ENCODE measurements around the gene PRRC2B. TPM values are rescaled to one million over a fixed set of nuclear protein-coding genes. Genes with fewer than 3 reads are reported as not detected.
A peak's percentile ranks its signal among the peaks of the same experiment; 100 is the strongest.
"Not testable (repeated sequence)": the region's sequence is repeated elsewhere in the genome, so short reads cannot be mapped to it uniquely, and the experiment has no call there.

PRRC2B gene
- total RNA-seq, 6 experiments from 2014 or later, result 53.7 to 82.6 (median 57.3) TPM

- Histone ChIP-seq H3K36me3 (peaks cover 0 to 86% (median 44%) of the 10 kb centered on the region in 4 donors), H3K4me3 (no peak overlapping the region), H3K9me3 (no peaks in the 10 kb centered on the region), H3K27me3 (no peaks in the 10 kb centered on the region), H3K4me1 (peaks cover 0 to 3% (median 0%) of the 10 kb centered on the region in 4 donors), H3K27ac (no peak overlapping the region)
- DNase-seq, result peak in 1 of 3 donors; percentile 3
- intact Hi-C loops (cut with DNase I), result no loop called here
- TF ChIP-seq CTCF (IDR thresholded peaks at IDR 0.05), result no peak
- no peak for TF ChIP-seq POLR2A (IDR thresholded peaks at IDR 0.05)
- 90% methylated on average over 3 of the region's 4 CpGs for WGBS (ENCODE audit: insufficient coverage, low coverage, low lambda C conversion rate, missing lambda C conversion rate)
- ATAC-seq, result no peak
Observed at GRCh38 chr9:131468031-131468430, 74.1 kb downstream of the PRRC2B start.

- Histone ChIP-seq H3K27ac (no peak overlapping the region), H3K4me3 (no peak overlapping the region), H3K36me3 (peaks cover 1 to 92% (median 52%) of the 10 kb centered on the region in 4 donors), H3K4me1 (peaks cover 0 to 7% (median 0%) of the 10 kb centered on the region in 4 donors), H3K27me3 (no peaks in the 10 kb centered on the region), H3K9me3 (no peaks in the 10 kb centered on the region)
- DNase-seq (peak in 2 of 3 donors; percentile 42 to 50), ATAC-seq (peak in 1 of 4 donors; percentile 55)
- intact Hi-C loops (cut with DNase I), result no loop called here
- 50% methylated on average over 1 of the region's 6 CpGs for WGBS (ENCODE audit: insufficient coverage, low coverage, low lambda C conversion rate, missing lambda C conversion rate)
- TF ChIP-seq CTCF (IDR thresholded peaks at IDR 0.05), result no peak
- no peak for TF ChIP-seq POLR2A (IDR thresholded peaks at IDR 0.05)
Observed at GRCh38 chr9:131469356-131469755, 75.5 kb downstream of the PRRC2B start.

GRCh38 chr9:131469951-131470350, 76.1 kb downstream of the PRRC2B start:
- intact Hi-C loops (cut with DNase I), result loop anchor here in 1 of 2 donors (10.0 kb wide), 1 partner anchor 115 kb away; no protein-coding TSS in a partner anchor
- H3K27me3 ChIP-seq, result no peaks in the 10 kb centered on the region
- 90% methylated on average over 12 of the region's 16 CpGs for WGBS (ENCODE audit: insufficient coverage, low coverage, low lambda C conversion rate, missing lambda C conversion rate)

GRCh38 chr9:131470581-131470991, 76.7 kb downstream of the PRRC2B start:
- ATAC-seq (no peak), DNase-seq (peak in 2 of 3 donors; percentile 33 to 42)
- intact Hi-C loops (cut with DNase I), result loop anchor here in 1 of 2 donors (10.0 kb wide), 1 partner anchor 116 kb away; no protein-coding TSS in a partner anchor
- WGBS (ENCODE audit: insufficient coverage, low coverage, low lambda C conversion rate, missing lambda C conversion rate), result 83% methylated on average over 1 of the region's 12 CpGs
- Histone ChIP-seq H3K27me3 (no peaks in the 10 kb centered on the region), H3K9me3 (no peaks in the 10 kb centered on the region), H3K4me1 (peaks cover 0 to 7% (median 0%) of the 10 kb centered on the region in 4 donors), H3K4me3 (no peak overlapping the region), H3K27ac (no peak overlapping the region), H3K36me3 (peaks cover 5 to 93% (median 55%) of the 10 kb centered on the region in 4 donors)
- TF ChIP-seq POLR2A (IDR thresholded peaks at IDR 0.05), result no peak
- no peak for TF ChIP-seq CTCF (IDR thresholded peaks at IDR 0.05)

More at GRCh38 chr9:131469951-131470350, 76.1 kb downstream of the PRRC2B start:
- no peaks in the 10 kb centered on the region for H3K9me3 ChIP-seq
- no peak overlapping the region for H3K4me3 ChIP-seq
- DNase-seq, result peak in 2 of 3 donors; percentile 17 to 33
- no peak overlapping the region for H3K27ac ChIP-seq
- H3K4me1 ChIP-seq, result peaks cover 0 to 7% (median 0%) of the 10 kb centered on the region in 4 donors
- ATAC-seq, result no peak
- TF ChIP-seq POLR2A (IDR thresholded peaks at IDR 0.05) (no peak), CTCF (IDR thresholded peaks at IDR 0.05) (no peak)
- peaks cover 5 to 93% (median 54%) of the 10 kb centered on the region in 4 donors for H3K36me3 ChIP-seq

- not testable (repeated sequence) for H3K27ac ChIP-seq, H3K4me3 ChIP-seq, DNase-seq, H3K4me1 ChIP-seq, ATAC-seq, H3K27me3 ChIP-seq, H3K9me3 ChIP-seq
- 100% methylated on average over 5 of the region's 5 CpGs for WGBS (ENCODE audit: insufficient coverage, low coverage, low lambda C conversion rate, missing lambda C conversion rate)
- H3K36me3 ChIP-seq, result peaks cover 5 to 96% (median 59%) of the 10 kb centered on the region in 4 donors
- intact Hi-C loops (cut with DNase I), result loop anchor here in 1 of 2 donors (10.0 kb wide), 1 partner anchor 117 kb away; no protein-coding TSS in a partner anchor
Observed at GRCh38 chr9:131472085-131472484, 78.2 kb downstream of the PRRC2B start.

Measured in right lobe of liver (tissue), 6 donors.